Measurements from ENCODE around the gene JMJD6.
"Not testable (repeated sequence)": the region's sequence is repeated elsewhere in the genome, so short reads cannot be mapped to it uniquely, and the experiment has no call there.

The JMJD6 gene

DNA sequence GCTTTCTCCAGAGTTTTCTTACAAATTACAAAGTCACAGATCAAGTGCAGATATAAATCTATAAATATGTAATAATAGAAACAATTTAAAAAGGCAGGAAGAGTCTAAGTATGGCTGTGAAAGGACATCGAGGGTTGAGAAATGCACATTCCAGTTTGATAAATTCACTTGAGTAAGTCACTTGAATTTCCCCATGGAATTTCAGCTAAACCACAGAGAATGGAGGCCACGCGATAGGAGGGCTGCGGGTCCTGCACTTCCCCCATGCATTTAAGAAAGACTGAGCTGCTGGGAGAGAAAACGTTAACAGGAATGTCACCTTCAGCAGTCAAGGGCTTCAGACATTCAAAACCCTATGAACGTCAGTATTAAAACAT lies 9.6 kb downstream of the JMJD6 start:
- ATAC-seq (replicated peaks) (no peak), DNase-seq (no peak)
- Mint-ChIP-seq H3K27ac (no peak overlapping the region), H3K9me3 (no peaks in the 10 kb centered on the region), H3K4me3 (no peak overlapping the region), H3K27me3 (no peaks in the 10 kb centered on the region), H3K36me3 (peaks cover 47 to 58% of the 10 kb centered on the region in 2 donors), H3K4me1 (peaks cover 23 to 38% of the 10 kb centered on the region in 2 donors)

DNA sequence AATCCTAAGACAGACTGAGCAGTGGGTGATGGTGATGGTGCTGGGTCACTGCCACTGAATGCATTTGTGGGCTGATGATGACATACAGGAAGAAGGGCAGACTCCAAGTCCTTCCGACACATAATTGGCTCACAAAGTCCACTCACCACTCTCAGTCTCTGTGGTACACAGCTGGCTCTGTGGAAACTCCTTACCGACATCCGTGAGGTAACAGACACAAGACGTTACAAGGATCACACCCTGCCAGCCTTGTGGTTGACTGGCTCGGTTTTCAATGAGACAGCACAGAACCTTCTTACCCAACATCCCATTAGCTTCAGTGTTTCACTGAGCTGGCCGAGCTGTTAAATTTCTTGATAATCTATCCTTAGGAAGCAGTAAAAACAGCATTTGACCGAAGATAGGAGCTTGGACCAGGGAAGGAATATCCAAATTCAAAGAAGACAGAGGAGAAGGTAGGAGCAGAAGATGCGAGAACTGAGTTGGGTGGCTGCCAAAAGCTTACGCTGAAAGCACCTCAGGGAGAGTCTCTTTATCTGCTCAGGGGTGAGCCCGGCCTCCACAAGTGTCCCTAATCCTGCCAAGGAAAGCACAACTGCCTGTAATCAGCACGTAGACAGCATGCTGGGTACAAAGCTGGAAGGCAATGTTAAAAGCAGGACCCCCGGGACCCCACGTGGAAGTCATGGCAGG lies 10.1 kb downstream of the JMJD6 start:
- Mint-ChIP-seq H3K27me3 (no peaks in the 10 kb centered on the region), H3K36me3 (peaks cover 42 to 53% of the 10 kb centered on the region in 2 donors), H3K4me1 (peaks cover 21 to 36% of the 10 kb centered on the region in 2 donors), H3K27ac (peak overlapping the region; percentile 71), H3K4me3 (no peak overlapping the region), H3K9me3 (no peaks in the 10 kb centered on the region)
- DNase-seq (no peak), ATAC-seq (replicated peaks) (peak; percentile 37 to 51)

DNA sequence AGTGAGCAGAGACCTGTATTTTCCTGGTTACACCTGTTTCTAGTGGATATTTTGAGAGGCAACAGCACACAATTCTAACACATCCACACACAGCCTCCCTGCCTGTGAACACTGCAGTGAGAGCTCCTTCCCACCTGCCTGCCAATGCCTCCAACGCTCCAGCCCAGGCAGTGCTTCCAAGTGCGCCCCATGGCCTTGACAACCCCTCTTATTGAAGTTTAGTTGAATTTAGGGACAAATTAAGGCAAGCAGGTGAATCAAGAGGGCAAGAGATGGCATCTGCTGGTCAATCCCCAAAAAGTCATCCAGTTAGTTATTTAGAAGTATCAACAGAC lies 10.9 kb downstream of the JMJD6 start:
- Mint-ChIP-seq H3K9me3 (no peaks in the 10 kb centered on the region), H3K4me1 (peaks cover 21 to 31% of the 10 kb centered on the region in 2 donors), H3K27me3 (no peaks in the 10 kb centered on the region), H3K27ac (peak overlapping the region; percentile 37), H3K36me3 (peaks cover 38 to 44% of the 10 kb centered on the region in 2 donors), H3K4me3 (no peak overlapping the region)
- ATAC-seq (replicated peaks) (no peak), DNase-seq (no peak)

DNA sequence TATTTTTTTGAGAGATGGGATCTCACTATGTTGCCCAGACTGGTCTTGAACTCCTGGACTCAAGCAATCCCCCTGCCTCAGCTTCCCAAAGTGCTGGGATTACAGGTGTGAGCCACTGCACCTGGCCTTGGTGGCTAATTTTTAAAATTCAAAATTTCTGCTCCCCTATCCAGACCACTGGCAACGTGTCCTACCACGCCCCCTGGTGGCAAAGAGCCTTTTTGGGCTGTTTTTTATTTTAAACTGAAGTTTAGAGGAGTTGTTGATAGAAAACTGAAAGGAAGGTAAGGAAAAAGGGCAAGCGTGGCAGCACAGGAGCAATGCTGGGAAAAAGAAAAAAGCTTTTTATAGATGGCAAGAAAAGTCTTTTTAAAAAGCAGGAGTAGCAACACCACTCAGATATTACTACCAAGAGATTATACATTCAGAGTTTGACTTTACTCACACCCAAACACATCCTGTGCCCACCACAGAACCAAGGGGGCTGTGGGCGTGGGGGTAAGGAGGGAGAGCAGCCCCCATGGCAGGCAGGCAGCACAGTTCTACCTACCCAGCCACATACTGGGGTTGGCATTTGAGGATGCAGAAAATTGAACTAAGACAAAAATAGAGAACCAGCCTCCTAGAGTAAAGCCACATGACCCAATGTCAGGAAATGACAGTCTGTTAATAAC lies 11.4 kb downstream of the JMJD6 start:
- peak overlapping the region; percentile 61 for H3K27ac Mint-ChIP-seq
- H3K9me3 Mint-ChIP-seq: no peaks in the 10 kb centered on the region
- H3K27me3 Mint-ChIP-seq: no peaks in the 10 kb centered on the region
- peak; percentile 32 for DNase-seq
- H3K4me3 Mint-ChIP-seq: peak overlapping the region; percentile 33 to 35
- peaks cover 35 to 39% of the 10 kb centered on the region in 2 donors for H3K36me3 Mint-ChIP-seq
- ATAC-seq (replicated peaks): peak; percentile 64 to 72
- H3K4me1 Mint-ChIP-seq: peaks cover 21 to 30% of the 10 kb centered on the region in 2 donors

DNA sequence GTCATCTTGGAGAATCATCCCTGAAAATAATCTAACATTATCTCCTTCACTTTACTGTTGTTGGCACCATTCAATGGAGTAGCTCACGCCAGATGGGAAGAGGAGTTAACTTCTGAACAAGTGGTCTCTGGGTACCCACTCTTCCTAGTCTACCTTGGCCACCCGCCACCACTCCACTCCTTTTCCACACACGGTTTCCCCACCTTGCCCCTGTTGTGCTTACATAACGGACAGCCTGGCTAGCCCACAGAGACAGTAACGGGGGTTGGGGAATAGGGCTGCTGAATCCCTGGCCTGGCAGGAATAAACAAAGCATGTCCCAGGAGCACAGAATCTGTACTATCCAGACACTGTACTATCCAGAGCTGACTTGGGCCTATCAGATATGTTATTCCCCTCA lies 12.1 kb downstream of the JMJD6 start:
- Mint-ChIP-seq H3K9me3 (no peaks in the 10 kb centered on the region), H3K4me1 (peaks cover 21 to 30% of the 10 kb centered on the region in 2 donors), H3K4me3 (no peak overlapping the region), H3K27ac (no peak overlapping the region), H3K36me3 (peaks cover 33 to 38% of the 10 kb centered on the region in 2 donors), H3K27me3 (no peaks in the 10 kb centered on the region)
- ATAC-seq (replicated peaks) (no peak), DNase-seq (no peak)

DNA sequence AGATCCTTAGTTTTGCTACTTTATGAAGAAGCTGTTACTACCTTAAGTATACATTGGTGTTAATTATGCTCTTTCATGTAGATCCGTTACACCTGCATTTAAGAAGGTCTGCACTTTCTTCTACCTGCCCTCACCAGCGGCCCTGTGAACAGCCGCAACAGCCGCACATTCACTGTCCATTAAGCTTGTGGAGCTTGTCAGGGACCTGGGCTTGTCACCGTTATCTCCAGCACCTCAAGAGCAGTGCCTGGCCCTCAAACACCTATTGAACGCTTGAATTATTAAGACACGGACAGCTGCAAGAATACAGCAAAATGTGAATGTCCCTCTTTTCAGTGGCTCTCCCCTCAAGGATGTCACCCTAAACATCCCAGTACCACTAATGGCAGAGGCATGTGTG lies 12.6 kb downstream of the JMJD6 start:
- peaks cover 30 to 35% of the 10 kb centered on the region in 2 donors for H3K36me3 Mint-ChIP-seq
- H3K27me3 Mint-ChIP-seq: no peaks in the 10 kb centered on the region
- peaks cover 21 to 30% of the 10 kb centered on the region in 2 donors for H3K4me1 Mint-ChIP-seq
- H3K9me3 Mint-ChIP-seq: no peaks in the 10 kb centered on the region
- no peak overlapping the region for H3K27ac Mint-ChIP-seq
- ATAC-seq (replicated peaks) (no peak), DNase-seq (no peak)
- no peak overlapping the region for H3K4me3 Mint-ChIP-seq

DNA sequence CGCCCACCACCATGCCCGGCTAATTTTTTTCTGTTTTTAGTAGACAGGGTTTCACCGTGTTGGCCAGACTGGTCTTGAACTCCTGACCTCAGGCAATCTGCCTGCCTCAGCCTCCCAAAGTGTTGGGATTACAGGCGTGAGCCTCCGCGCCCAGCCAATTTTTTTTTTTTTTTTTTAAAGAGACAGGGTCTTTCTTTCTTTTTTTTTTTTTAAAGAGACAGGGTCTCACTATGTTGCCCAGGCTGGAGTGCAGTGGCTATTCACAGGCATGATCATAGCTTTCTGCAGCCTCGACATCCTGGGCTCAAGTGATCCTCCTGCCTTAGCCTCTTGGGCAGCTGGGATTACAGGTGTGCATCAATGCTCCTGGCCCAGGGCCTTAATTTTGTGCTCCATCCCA lies 14.1 kb downstream of the JMJD6 start:
- not testable (repeated sequence) for ATAC-seq (replicated peaks); H3K9me3 Mint-ChIP-seq; H3K4me3 Mint-ChIP-seq; H3K27me3 Mint-ChIP-seq; H3K27ac Mint-ChIP-seq; DNase-seq
- H3K4me1 Mint-ChIP-seq: peaks cover 21 to 30% of the 10 kb centered on the region in 2 donors
- peaks cover 25 to 32% of the 10 kb centered on the region in 2 donors for H3K36me3 Mint-ChIP-seq

DNA sequence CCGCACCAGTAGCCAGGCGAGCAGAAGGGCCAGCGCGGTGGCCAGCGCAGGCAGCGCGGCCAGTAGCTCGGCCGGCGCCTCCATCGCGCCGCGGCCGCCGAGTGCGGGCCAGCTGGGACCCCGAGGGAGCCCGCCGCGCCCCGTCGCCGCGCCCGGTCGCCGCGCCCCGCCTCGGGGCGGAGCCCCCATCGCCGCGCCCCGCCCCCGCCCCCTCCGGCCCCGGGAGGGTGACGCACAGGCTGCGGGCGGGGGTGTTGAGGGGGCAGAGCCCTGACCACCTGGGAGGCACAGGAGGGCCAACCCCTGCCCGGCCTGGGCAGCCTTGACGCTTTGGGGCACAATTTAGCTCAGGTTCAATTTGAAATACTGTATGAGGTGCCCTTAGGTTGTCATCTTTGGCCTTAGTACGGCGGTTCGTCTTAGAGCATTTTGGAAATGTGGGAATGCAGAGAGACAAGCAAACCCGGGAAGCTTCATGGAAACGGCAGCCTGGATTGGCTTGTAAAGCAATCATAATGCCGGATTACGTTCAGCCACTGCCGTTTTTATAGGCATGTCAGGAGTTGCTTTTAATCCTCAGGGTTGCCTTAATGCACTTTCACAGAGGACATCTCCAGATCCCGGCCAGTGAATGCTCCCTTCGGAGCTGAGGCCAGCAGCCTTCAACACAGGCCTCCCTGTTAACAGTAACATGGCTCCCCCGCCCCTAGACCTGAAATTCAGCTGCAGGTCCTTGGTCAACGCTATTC lies 15.4 kb downstream of the JMJD6 start, which contains the start of gene MXRA7:
MXRA7 (minus strand) TSS at position 103 of the 749 bp plus-strand sequence; CDS start at position 84, 19 bp downstream.
- Mint-ChIP-seq H3K27me3 (no peaks in the 10 kb centered on the region), H3K36me3 (peaks cover 21 to 26% of the 10 kb centered on the region in 2 donors), H3K4me1 (peaks cover 15 to 24% of the 10 kb centered on the region in 2 donors), H3K4me3 (peak within 1 kb of the TSS; percentile 68 to 73), H3K9me3 (no peaks in the 10 kb centered on the region), H3K27ac (peak within 1 kb of the TSS; percentile 14)
- DNase-seq: peak; percentile 50
- ATAC-seq (replicated peaks): peak; percentile 80 to 81

DNA sequence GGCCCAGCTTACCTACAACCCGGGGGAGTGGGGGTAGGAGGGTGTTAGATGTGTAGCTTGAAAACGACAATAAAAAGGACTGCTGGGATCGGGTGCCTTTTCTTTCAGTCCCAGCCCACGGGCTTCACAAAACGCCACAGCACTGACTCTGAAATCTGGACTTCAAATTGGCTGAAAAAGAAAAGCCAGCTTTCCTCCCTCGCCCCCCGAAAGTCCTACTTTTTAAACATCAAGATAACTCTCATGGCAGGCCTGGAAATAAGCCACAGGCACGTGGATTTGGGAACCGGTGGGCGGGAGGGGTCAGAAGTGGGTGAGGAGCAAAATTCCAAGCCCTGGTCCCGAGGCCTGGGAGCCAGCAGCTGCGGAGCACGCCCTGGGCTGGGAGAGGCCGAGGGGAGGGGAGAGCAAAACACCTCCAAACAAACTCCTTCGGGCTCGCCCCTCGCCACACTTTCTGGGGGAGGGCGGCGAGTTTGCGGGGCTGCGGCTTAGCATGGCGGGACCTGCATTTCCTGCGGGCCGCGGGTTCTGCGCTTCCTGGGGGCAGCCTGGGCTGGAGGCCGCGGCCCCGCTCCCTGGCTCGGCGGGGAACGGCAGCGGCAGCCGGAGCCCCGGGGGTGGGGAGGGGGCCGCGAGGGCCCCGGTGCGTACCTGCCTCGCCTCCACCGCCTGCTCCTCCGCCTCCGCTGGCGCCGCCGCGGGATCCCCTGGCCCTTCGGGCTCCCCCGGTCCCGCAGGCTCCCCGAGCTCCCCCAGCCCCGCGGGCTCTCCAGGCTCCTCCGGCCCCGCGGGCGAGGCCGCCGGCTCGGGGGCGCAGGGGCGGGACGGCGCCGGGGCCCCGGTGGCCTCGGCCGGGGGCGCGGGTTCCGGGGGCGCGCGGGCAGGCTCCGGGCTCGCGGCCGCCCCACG lies 16.2 kb downstream of the JMJD6 start:
- H3K9me3 Mint-ChIP-seq, DNase-seq, H3K27me3 Mint-ChIP-seq: not testable (repeated sequence)
- ATAC-seq (replicated peaks): peak; percentile 36 to 37
- peaks cover 14 to 17% of the 10 kb centered on the region in 2 donors for H3K36me3 Mint-ChIP-seq
- peaks cover 6 to 16% of the 10 kb centered on the region in 2 donors for H3K4me1 Mint-ChIP-seq
- H3K27ac Mint-ChIP-seq: peak overlapping the region; percentile 14
- peak overlapping the region; percentile 60 to 61 for H3K4me3 Mint-ChIP-seq

DNA sequence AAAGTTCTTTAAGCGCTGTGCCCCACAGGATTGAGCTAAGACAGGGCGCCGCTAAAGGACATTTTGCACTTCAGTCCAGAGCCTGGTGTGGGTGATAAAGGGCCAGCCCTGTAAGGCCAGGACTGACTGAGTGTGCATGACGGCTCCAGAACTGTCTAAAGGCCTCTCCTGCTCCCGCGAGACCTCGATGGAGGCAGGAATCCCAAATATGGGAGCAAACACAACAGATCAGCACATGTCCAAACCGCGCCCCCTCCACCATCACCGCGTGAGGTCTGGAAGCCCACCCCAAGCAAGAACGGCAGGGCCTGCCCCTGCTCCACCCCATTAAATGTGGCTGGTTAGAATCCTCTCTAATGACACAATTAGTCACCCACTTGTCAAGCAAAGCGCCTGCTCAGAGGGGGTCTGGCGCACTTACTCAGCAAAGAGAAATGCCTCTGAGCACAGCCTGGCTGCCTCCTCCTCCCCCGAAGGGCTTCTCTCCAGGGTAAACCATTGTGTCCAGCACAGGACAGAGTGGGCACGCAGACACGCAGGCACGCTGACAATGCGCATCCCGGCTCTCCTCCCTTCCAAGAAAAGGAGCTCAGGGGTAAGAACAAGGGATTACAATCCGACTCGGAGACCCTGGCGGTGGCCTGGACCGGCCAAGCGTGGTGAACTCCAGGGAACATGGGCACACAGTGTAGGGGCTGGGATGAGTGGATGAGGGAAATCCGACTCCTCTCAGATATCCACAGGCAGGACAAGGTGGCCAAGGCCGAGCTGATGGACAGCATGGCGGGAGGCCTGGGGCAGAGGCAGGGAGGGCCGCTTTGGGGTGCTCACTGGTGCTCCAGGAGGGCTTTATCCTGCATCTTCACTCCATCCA lies 17.1 kb downstream of the JMJD6 start:
- Mint-ChIP-seq H3K4me3 (peak overlapping the region; percentile 60 to 61), H3K27ac (no peak overlapping the region), H3K27me3 (no peaks in the 10 kb centered on the region), H3K36me3 (peaks cover 10 to 13% of the 10 kb centered on the region in 2 donors), H3K9me3 (no peaks in the 10 kb centered on the region), H3K4me1 (peaks cover 2 to 7% of the 10 kb centered on the region in 2 donors)
- no peak for DNase-seq
- ATAC-seq (replicated peaks): no peak

DNA sequence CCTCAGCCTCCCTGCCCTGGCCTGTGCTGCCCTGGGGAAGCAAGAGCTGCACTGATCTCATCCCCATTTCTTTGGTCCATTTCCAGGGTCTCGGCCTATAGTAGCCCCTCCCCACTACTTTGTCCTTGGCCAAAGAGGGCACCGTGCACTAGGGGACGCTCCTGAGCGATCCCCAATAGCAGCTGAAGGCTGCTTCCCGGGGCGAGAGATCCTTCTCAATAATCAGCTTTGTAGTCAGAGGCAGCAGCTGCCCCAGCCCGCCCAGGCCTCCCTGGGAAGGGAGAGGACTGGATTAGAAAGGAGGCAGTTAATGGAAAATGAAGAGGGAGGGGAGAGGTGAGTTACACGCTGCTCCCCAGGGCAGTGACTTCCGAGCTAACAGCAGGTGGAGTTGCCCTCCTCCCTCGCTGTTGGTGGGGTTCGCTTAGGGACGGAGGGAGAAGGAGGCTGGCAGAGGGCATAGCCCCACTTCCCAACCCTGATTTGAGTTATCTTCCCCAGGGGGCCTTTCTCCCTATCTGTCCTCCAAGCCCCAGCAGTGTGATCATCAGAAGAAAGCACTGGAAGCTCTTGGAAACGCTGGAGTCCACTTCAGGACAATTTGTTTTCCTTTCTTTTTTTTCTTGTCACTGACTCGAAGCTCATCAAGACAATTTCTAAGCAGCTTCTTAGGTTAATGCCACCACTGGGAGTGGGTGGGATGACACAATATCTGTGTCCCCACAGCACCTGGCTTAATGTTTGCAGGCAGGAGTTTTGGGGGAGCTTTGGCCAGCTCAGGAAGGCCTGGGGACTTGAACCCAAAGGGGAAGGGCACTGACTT lies 18.2 kb downstream of the JMJD6 start:
- Mint-ChIP-seq H3K4me3 (no peak overlapping the region), H3K36me3 (peaks cover 0 to 3% of the 10 kb centered on the region in 2 donors)

DNA sequence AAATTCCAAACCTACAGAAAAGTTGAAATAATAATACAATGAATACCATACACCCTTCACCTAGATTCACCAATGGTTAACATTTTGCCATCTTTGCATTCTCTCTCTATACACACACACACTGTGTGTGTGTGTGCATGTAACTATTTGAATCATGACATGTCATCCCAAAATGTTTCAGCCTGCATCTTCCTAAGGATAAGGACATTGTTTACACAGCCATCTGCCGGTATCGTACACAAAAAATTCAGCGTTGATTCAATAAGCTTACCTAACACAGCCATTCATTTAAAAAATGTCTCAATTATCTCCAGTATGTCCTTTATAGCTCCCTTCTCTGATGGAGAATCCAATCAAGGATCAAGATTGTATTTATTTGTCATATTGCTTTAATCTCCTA lies 19.6 kb downstream of the JMJD6 start:
- Mint-ChIP-seq H3K9me3 (no peaks in the 10 kb centered on the region), H3K4me3 (no peak overlapping the region), H3K36me3 (no peaks in the 10 kb centered on the region), H3K27ac (no peak overlapping the region), H3K4me1 (peaks cover 2 to 6% of the 10 kb centered on the region in 2 donors), H3K27me3 (no peaks in the 10 kb centered on the region)
- DNase-seq (no peak), ATAC-seq (replicated peaks) (no peak)

More for the DNA sequence above, 18.2 kb downstream of the JMJD6 start:
- DNase-seq: no peak
- no peak for ATAC-seq (replicated peaks)
- no peak overlapping the region for H3K27ac Mint-ChIP-seq
- no peaks in the 10 kb centered on the region for H3K9me3 Mint-ChIP-seq
- H3K27me3 Mint-ChIP-seq: no peaks in the 10 kb centered on the region
- H3K4me1 Mint-ChIP-seq: peaks cover 2 to 6% of the 10 kb centered on the region in 2 donors
